Breast epithelium (tissue), 4 donors: Measurements from ENCODE around the gene ST8SIA5. TPM values are rescaled to one million over a fixed set of nuclear protein-coding genes. Genes with fewer than 3 reads are reported as not detected.

Experiments
- DNase-seq, 2 donors: peaks; one replicate each; pipeline ENCODE4 v3.0.0-alpha.2; 2019; ENCODE audit warnings: low spot score in 2 of 2
- H3K27ac ChIP-seq, 2 donors: fragments of 200-600 bp; sonication (generic) in 1 of 2; one replicate each; pipeline ENCODE4 v1.5.1; 2016 to 2019; ENCODE audit warnings: mild to moderate bottlenecking in 1 of 2
- H3K27me3 ChIP-seq, 2 donors: fragments of 200-600 bp; sonication (generic) in 1 of 2; one replicate each; pipeline versions ENCODE4 v1.5.1 to v1.6.0; 2017 to 2019; ENCODE audit warnings: control low read depth in 1 of 2, mild to moderate bottlenecking in 1 of 2
- H3K36me3 ChIP-seq: fragments of 200-600 bp; one replicate; pipeline ENCODE4 v1.5.1; 2019
- H3K4me1 ChIP-seq, 2 donors: fragments of 200-600 bp; sonication (generic); one replicate each; pipeline ENCODE4 v1.5.1; 2016 to 2019; ENCODE audit warnings: control low read depth in 1 of 2
- H3K4me3 ChIP-seq, 3 donors: fragments of 200-600 bp; sonication (generic); 1 replicate in 2 of 3; 2 replicates in 1 of 3; pipeline ENCODE4 v1.5.1; 2016 to 2019; ENCODE audit warnings: mild to moderate bottlenecking in 3 of 3, moderate library complexity in 2 of 3
- H3K9me3 ChIP-seq, 2 donors: fragments of 200-600 bp; sonication (generic) in 1 of 2; one replicate each; pipeline ENCODE4 v1.5.1; 2016 to 2019; ENCODE audit warnings: control low read depth in 1 of 2
- CTCF ChIP-seq, 3 donors: fragments of 450-650 bp; IDR thresholded peaks; one replicate each; pipeline ENCODE4 v1.5.1; 2016 to 2017; ENCODE audit warnings: antibody characterized with exemption in 3 of 3, mild to moderate bottlenecking in 3 of 3, moderate library complexity in 3 of 3
- POLR2A ChIP-seq: fragments of 450-650 bp; IDR thresholded peaks from one replicate; pipeline ENCODE4 v1.6.1; 2016; ENCODE audit warnings: antibody characterized with exemption, mild to moderate bottlenecking, moderate library complexity
- POLR2AphosphoS5 ChIP-seq, 3 donors: sonication (generic); formaldehyde crosslinking; IDR thresholded peaks; one replicate each; pipeline ENCODE4 v1.6.1; 2017; ENCODE audit warnings: antibody characterized with exemption in 3 of 3
- intact Hi-C: fragments of 100-400 bp; cut with DNase I; formaldehyde crosslinking; loops from one replicate; pipeline ENCODE4 v1.15.1; 2023; ENCODE audit warnings: low total_unique reads
- total RNA-seq, 3 donors: library from RNA; depleted of rRNA; stranded (reverse); fragments of >200 nt; gene quantifications; one replicate each; pipeline ENCODE4 v1.1.0, GENCODE V29; 2016

The ST8SIA5 gene
- total RNA-seq, 3 donors from 2014 or later: 0.29 to 0.33 TPM; not detected in 1

DNA sequence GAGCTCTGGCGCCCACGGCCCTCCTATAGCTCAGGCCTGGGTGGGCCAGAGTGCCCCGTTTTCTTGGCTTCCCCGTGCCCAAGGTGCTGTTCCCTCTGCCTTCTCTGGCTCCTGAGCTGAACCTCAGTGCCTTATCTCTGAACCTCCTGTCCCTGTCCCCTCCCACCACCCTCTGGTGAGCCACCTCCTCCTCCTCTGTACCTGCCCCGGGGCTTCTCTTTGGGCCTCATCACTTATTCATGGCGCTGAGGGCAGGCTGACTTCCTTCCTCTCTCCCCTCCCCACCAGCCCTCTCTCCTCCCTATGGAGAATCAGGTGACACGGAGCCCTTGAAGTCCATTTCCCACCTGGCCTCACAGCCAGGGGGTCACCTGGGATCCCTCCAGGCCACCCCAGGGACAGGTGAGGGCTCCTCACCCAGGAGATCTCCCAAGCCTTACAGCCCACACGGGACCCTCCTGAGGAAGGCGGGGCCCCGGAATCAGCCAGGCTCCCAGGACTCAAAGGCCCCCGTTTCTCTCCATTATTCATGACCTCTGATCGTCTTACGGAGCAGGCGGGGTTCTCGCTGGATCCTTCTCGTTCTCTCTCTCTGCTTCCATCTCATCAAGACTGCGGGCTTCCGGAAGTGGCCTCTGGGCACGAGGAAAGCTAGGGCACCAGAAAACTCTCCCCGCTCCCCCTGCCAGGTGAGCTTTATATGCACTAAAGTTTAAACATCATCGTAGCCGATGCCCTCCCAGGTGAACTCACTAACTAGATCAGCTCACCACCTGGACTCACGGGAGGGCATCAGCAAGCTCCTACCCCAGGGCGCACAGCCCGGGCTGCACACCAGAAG is 99.5 kb downstream of the ST8SIA5 start, which contains the start of gene LOXHD1:
LOXHD1 (minus strand) TSS at position 106 of the 841 bp plus-strand sequence. CDS start 187 bp downstream, outside the sequence.
- Histone ChIP-seq H3K9me3 (no peaks in the 10 kb centered on the region), H3K4me3 (no peak within 1 kb of the TSS), H3K4me1 (no peaks in the 10 kb centered on the region), H3K27ac (no peak within 1 kb of the TSS), H3K27me3 (peaks cover 0 to 7% of the 10 kb centered on the region in 2 donors), H3K36me3 (no peaks in the 10 kb centered on the region)
- intact Hi-C loops: no loop called here
- TF ChIP-seq POLR2A (no peak), POLR2AphosphoS5 (IDR thresholded peaks at IDR 0.05) (no peak), CTCF (IDR thresholded peaks at IDR 0.05) (no peak)
- no peak for DNase-seq

GRCh38 chr18:46656326-46657114 is 100.3 kb downstream of the ST8SIA5 start:
- Histone ChIP-seq H3K27me3 (peaks cover 0 to 7% of the 10 kb centered on the region in 2 donors), H3K27ac (no peak overlapping the region), H3K4me1 (no peaks in the 10 kb centered on the region), H3K4me3 (no peak overlapping the region), H3K9me3 (no peaks in the 10 kb centered on the region), H3K36me3 (no peaks in the 10 kb centered on the region)
- intact Hi-C loops: no loop called here
- DNase-seq: no peak
- TF ChIP-seq CTCF (IDR thresholded peaks at IDR 0.05) (no peak), POLR2AphosphoS5 (IDR thresholded peaks at IDR 0.05) (no peak), POLR2A (no peak)

- H3K4me3 ChIP-seq: no peak overlapping the region
- H3K27ac ChIP-seq: no peak overlapping the region
- no peaks in the 10 kb centered on the region for H3K9me3 ChIP-seq
- intact Hi-C loops: no loop called here
- no peak for DNase-seq
- no peaks in the 10 kb centered on the region for H3K36me3 ChIP-seq
- no peak for TF ChIP-seq POLR2AphosphoS5 (IDR thresholded peaks at IDR 0.05)
- TF ChIP-seq POLR2A: no peak
- TF ChIP-seq CTCF (IDR thresholded peaks at IDR 0.05): no peak
- peaks cover 0 to 7% of the 10 kb centered on the region in 2 donors for H3K27me3 ChIP-seq
- no peaks in the 10 kb centered on the region for H3K4me1 ChIP-seq
Observed at GRCh38 chr18:46652372-46652771, 104.5 kb downstream of the ST8SIA5 start.

- Histone ChIP-seq H3K27me3 (peaks cover 0 to 7% of the 10 kb centered on the region in 2 donors), H3K27ac (no peak overlapping the region), H3K36me3 (no peaks in the 10 kb centered on the region), H3K4me1 (no peaks in the 10 kb centered on the region), H3K9me3 (no peaks in the 10 kb centered on the region), H3K4me3 (no peak overlapping the region)
- TF ChIP-seq POLR2AphosphoS5 (IDR thresholded peaks at IDR 0.05): no peak
- no peak for TF ChIP-seq POLR2A
- TF ChIP-seq CTCF (IDR thresholded peaks at IDR 0.05): no peak
- DNase-seq: no peak
- intact Hi-C loops: no loop called here
Observed at GRCh38 chr18:46650681-46651080, 106.2 kb downstream of the ST8SIA5 start.
